Measurements from ENCODE around the gene FAM107A. TPM values are rescaled to one million over a fixed set of nuclear protein-coding genes. Genes with fewer than 3 reads are reported as not detected.

FAM107A gene
- total RNA-seq, 1 donor from 2014 or later: 2.3 TPM

DNA sequence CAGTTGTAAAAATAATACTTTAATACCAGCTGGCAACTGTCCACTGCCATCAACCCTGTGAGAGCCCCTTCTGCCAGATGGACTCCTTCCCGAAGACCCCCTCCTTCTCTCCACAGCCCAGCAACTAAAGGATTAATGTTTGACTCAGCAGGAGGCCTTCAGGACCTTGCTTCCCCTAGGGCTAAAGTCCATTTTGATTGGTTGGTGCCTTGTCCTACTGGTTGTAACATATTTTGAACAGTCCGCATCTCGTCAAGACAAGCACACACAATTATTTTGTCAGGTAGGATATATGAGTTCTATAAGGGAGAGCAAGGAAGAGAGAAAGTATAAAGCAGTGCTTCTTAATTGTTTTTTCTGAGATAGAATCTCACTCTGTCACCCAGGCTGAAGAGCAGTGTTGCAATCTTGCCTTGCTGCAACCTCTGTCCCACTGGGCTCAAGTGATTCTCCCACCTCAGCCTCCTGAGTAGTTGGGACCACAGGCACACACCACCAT lies 58.9 kb downstream of the FAM107A start:
- Mint-ChIP-seq H3K4me3 (no peak overlapping the region), H3K36me3 (ENCODE audit: low read depth) (no peaks in the 10 kb centered on the region), H3K9me3 (no peaks in the 10 kb centered on the region), H3K27ac (ENCODE audit: unreplicated experiment) (no peak overlapping the region), H3K4me1 (peaks cover 20% of the 10 kb centered on the region), H3K27me3 (ENCODE audit: low read depth) (no peaks in the 10 kb centered on the region)
- DNase-seq (ENCODE audit: low read depth, low spot score): no peak
- TF ChIP-seq, protein P1, sequence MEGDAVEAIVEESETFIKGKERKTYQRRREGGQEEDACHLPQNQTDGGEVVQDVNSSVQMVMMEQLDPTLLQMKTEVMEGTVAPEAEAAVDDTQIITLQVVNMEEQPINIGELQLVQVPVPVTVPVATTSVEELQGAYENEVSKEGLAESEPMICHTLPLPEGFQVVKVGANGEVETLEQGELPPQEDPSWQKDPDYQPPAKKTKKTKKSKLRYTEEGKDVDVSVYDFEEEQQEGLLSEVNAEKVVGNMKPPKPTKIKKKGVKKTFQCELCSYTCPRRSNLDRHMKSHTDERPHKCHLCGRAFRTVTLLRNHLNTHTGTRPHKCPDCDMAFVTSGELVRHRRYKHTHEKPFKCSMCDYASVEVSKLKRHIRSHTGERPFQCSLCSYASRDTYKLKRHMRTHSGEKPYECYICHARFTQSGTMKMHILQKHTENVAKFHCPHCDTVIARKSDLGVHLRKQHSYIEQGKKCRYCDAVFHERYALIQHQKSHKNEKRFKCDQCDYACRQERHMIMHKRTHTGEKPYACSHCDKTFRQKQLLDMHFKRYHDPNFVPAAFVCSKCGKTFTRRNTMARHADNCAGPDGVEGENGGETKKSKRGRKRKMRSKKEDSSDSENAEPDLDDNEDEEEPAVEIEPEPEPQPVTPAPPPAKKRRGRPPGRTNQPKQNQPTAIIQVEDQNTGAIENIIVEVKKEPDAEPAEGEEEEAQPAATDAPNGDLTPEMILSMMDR (conservative IDR thresholded peaks at IDR 0.05): no peak

DNA sequence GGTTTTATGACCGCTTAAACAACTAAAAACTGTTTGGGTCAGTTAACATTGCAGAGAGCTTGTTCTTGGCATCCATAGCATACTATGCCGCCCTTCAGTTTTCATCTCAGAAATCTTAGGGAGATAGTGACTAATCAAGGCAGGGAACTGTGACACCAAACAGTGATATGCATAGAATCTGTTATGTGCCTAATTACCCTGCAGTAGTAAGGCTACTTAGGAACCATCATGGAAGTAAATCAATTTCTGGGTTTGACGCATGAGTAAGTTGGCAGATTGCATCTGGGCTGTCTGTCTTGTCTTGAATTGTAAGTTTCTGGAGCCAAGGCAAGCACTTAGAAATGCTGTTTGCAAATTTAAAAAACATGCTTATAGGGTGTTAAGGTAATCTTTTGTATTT lies 62.8 kb downstream of the FAM107A start:
- H3K27me3 Mint-ChIP-seq (ENCODE audit: low read depth): no peaks in the 10 kb centered on the region
- TF ChIP-seq, protein P1 (conservative IDR thresholded peaks at IDR 0.05): no peak
- H3K27ac Mint-ChIP-seq (ENCODE audit: unreplicated experiment): no peak overlapping the region

More for the DNA sequence above, 62.8 kb downstream of the FAM107A start:
- Mint-ChIP-seq H3K4me1 (peaks cover 10% of the 10 kb centered on the region), H3K4me3 (no peak overlapping the region), H3K36me3 (ENCODE audit: low read depth) (no peaks in the 10 kb centered on the region), H3K9me3 (no peaks in the 10 kb centered on the region)
- DNase-seq (ENCODE audit: low read depth, low spot score): no peak

Other genes with a start within 250 kb of the FAM107A start
- gene PXK, start 244.5 kb downstream of the FAM107A start, total RNA-seq: 5.4 and 6.1 TPM in 2 replicates
- 63.5 and 71.4 TPM in 2 replicates for gene PDHB, start 143.6 kb downstream of the FAM107A start, total RNA-seq
- gene KCTD6, start 85.3 kb downstream of the FAM107A start, total RNA-seq: 13.5 and 18.2 TPM in 2 replicates
- gene ACOX2, start 40.2 kb downstream of the FAM107A start, total RNA-seq: 0.98 and 1.0 TPM in 2 replicates
- gene FAM3D, start 89.4 kb upstream of the FAM107A start, total RNA-seq: 0.35 TPM in 1 of 2 replicates, not detected in the other

Measured in neural crest cell (in vitro differentiated cells).